GM12878 (cell line): ENCODE data around the gene KIRREL3.

Experiments used
- BMI1 ChIP-seq: fragments of 450-650 bp; IDR thresholded peaks from 2 replicates; pipeline ENCODE4 v1.6.1; 2016; ENCODE audit warnings: mild to moderate bottlenecking, moderate library complexity, borderline replicate concordance
- CBFB ChIP-seq: IDR thresholded peaks from 2 replicates; pipeline ENCODE4 v1.6.1; 2016; ENCODE audit warnings: antibody characterized with exemption, low read depth
- CTCF ChIP-seq, 3 experiments: IDR thresholded peaks in 2 of 3; conservative IDR thresholded peaks in 1 of 3; 2 replicates each; pipeline ENCODE4 v1.5.1; 2011; ENCODE audit warnings: low read depth in 3 of 3, low read length in 3 of 3, mild to moderate bottlenecking in 3 of 3, control low read depth in 2 of 3, moderate library complexity in 2 of 3, inconsistent platforms in 1 of 3, mixed read lengths in 1 of 3; ENCODE audit not compliant: control insufficient read depth in 2 of 3, insufficient read depth in 1 of 3; ENCODE audit errors: extremely low read depth in 1 of 3
- EP300 ChIP-seq, 2 experiments: fragments of 150-350 bp in 1 of 2; IDR thresholded peaks; 2 replicates each; pipeline ENCODE4 v1.6.1; 2011 to 2012; ENCODE audit warnings: low read depth in 2 of 2, low read length in 2 of 2, borderline replicate concordance in 1 of 2, improper control_type of control experiment in 1 of 2, inconsistent platforms in 1 of 2; ENCODE audit not compliant: control insufficient read depth in 1 of 2
- GABPA ChIP-seq: IDR thresholded peaks from 2 replicates; pipeline ENCODE4 v1.6.1; 2014; ENCODE audit warnings: antibody characterized with exemption, low read depth, mild to moderate bottlenecking, inconsistent platforms
- HCFC1 ChIP-seq: fragments of 150-350 bp; IDR thresholded peaks from 2 replicates; pipeline ENCODE4 v1.6.1; 2014; ENCODE audit warnings: low read length
- JUNB ChIP-seq: IDR thresholded peaks from 2 replicates; pipeline ENCODE4 v1.6.1; 2016; ENCODE audit warnings: antibody characterized with exemption, mild to moderate bottlenecking
- MAX ChIP-seq: IDR thresholded peaks from 2 replicates; pipeline ENCODE4 v1.6.1; 2012; ENCODE audit warnings: low read depth, low read length, improper control_type of control experiment
- POLR2A ChIP-seq: IDR thresholded peaks from 2 replicates; pipeline ENCODE4 v1.6.1; 2011; ENCODE audit warnings: low read depth, mild to moderate bottlenecking, low read length
- RAD21 ChIP-seq: IDR thresholded peaks from 2 replicates; pipeline ENCODE4 v1.6.1; 2011; ENCODE audit warnings: mild to moderate bottlenecking, low read depth, low read length, moderate library complexity; ENCODE audit not compliant: insufficient read depth
- RAD51 ChIP-seq: fragments of 450-650 bp; IDR thresholded peaks from 2 replicates; pipeline ENCODE4 v1.6.1; 2016; ENCODE audit warnings: moderate library complexity, mild to moderate bottlenecking, inconsistent platforms
- SP1 ChIP-seq: IDR thresholded peaks from one replicate; pipeline ENCODE4 v1.6.1; 2011; ENCODE audit warnings: low read depth, low read length
- SRF ChIP-seq, 2 experiments: IDR thresholded peaks; 2 replicates each; pipeline ENCODE4 v1.6.1; 2011; ENCODE audit warnings: low read depth in 2 of 2, low read length in 2 of 2, mild to moderate bottlenecking in 1 of 2, moderate library complexity in 1 of 2
- TAF1 ChIP-seq: IDR thresholded peaks from 2 replicates; pipeline ENCODE4 v1.6.1; 2011; ENCODE audit warnings: mild to moderate bottlenecking, low read depth, low read length, borderline replicate concordance

- TF ChIP-seq RAD51 (no peak), RAD21 (no peak), GABPA (no peak), SP1 (no peak), BMI1 (no peak), CTCF (IDR thresholded peaks at IDR 0.05 in 2 of 3, conservative IDR thresholded peaks at IDR 0.05 in 1 of 3; ENCODE audit: control insufficient read depth in 2 of 3, extremely low read depth in 1 of 3, insufficient read depth in 1 of 3, low read depth in 3 of 3, low read length in 3 of 3) (no peak), POLR2A (no peak), CBFB (no peak), MAX (no peak), SRF (IDR thresholded peaks at IDR 0.05; ENCODE audit: low read depth in 2 of 2, low read length in 2 of 2) (no peak), EP300 (IDR thresholded peaks at IDR 0.05; ENCODE audit: borderline replicate concordance in 1 of 2, control insufficient read depth in 1 of 2, low read depth in 2 of 2, low read length in 2 of 2) (no peak), TAF1 (no peak), HCFC1 (no peak), JUNB (no peak)
Measured at GRCh38 chr11:126496576-126497337, 503.8 kb downstream of the KIRREL3 start.
